Stomach (tissue), 4 donors: ENCODE data around the gene NTRK3.

Experiments
- CTCF ChIP-seq, 7 experiments: fragments of 450-650 bp in 4 of 7; fragments of 200-600 bp in 3 of 7; sonication (generic) in 3 of 7; IDR thresholded peaks; one replicate each; pipeline ENCODE4 v1.5.1; 2016 to 2019; ENCODE audit warnings: antibody characterized with exemption in 7 of 7, control low read depth in 2 of 7, mild to moderate bottlenecking in 1 of 7
- POLR2A ChIP-seq, 4 donors: fragments of 450-650 bp; IDR thresholded peaks; one replicate each; pipeline ENCODE4 v1.6.1; 2016; ENCODE audit warnings: antibody characterized with exemption in 4 of 4, control low read depth in 2 of 4, mild to moderate bottlenecking in 1 of 4, moderate library complexity in 1 of 4
- POLR2AphosphoS5 ChIP-seq, 3 donors: sonication (generic); formaldehyde crosslinking; IDR thresholded peaks; one replicate each; pipeline ENCODE4 v1.6.1; 2016; ENCODE audit warnings: antibody characterized with exemption in 3 of 3

DNA sequence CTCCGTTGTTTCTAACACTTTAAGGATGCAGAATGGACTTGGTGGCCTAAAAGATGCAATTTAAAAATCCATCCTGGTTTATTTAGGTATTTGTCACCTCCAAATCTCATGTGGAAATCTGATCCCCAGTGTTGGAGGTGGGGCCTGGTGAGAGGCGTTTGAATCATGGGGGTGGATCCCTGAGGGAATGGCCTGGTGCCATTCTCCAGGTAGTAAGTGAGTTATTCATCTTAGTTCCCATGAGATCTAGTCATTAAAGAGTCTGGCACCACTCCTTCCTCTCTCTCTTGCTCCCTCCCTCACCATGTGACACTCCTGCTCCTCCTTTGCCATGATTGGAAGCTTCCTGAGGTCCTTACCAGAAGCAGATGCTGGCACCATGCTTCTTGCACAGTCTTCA lies 339.1 kb downstream of the NTRK3 start:
- no peak for TF ChIP-seq POLR2AphosphoS5 (IDR thresholded peaks at IDR 0.05)
- no peak for TF ChIP-seq CTCF (IDR thresholded peaks at IDR 0.05)
- no peak for TF ChIP-seq POLR2A (IDR thresholded peaks at IDR 0.05)
